Stomach (tissue), 9 donors: Measurements from ENCODE around the gene CYP24A1. TPM values are rescaled to one million over a fixed set of nuclear protein-coding genes. Genes with fewer than 3 reads are reported as not detected.

Experiments
- DNase-seq, 2 donors: peaks; one replicate each; pipeline versions ENCODE4 v3.0.0 to v3.0.0-alpha.2; 2013 to 2019
- H3K27ac ChIP-seq, 5 donors: fragments of 200-600 bp in 4 of 5; sonication (generic) in 4 of 5; one replicate each; pipeline ENCODE4 v1.5.1; 2013 to 2019; ENCODE audit warnings: mild to moderate bottlenecking in 1 of 5, moderate library complexity in 1 of 5
- H3K27me3 ChIP-seq, 3 donors: fragments of 200-600 bp; sonication (generic); one replicate each; pipeline ENCODE4 v1.5.1; 2017 to 2019; ENCODE audit warnings: mixed run types in 1 of 3
- H3K36me3 ChIP-seq, 4 donors: fragments of 200-600 bp; sonication (generic); 1 replicate in 3 of 4; 2 replicates in 1 of 4; pipeline ENCODE4 v1.5.1; 2016 to 2019
- H3K4me1 ChIP-seq, 4 donors: fragments of 200-600 bp; sonication (generic); one replicate each; pipeline ENCODE4 v1.5.1; 2016 to 2019
- H3K4me3 ChIP-seq, 4 donors: fragments of 200-600 bp; sonication (generic) in 3 of 4; one replicate each; pipeline ENCODE4 v1.5.1; 2016 to 2019; ENCODE audit warnings: mild to moderate bottlenecking in 1 of 4
- H3K9me3 ChIP-seq, 4 donors: fragments of 200-600 bp; sonication (generic); one replicate each; pipeline ENCODE4 v1.5.1; 2016 to 2019
- CTCF ChIP-seq, 7 experiments: fragments of 450-650 bp in 4 of 7; fragments of 200-600 bp in 3 of 7; sonication (generic) in 3 of 7; IDR thresholded peaks; one replicate each; pipeline ENCODE4 v1.5.1; 2016 to 2019; ENCODE audit warnings: antibody characterized with exemption in 7 of 7, control low read depth in 2 of 7, mild to moderate bottlenecking in 1 of 7
- EP300 ChIP-seq: sonication (generic); formaldehyde crosslinking; IDR thresholded peaks from one replicate; pipeline ENCODE4 v1.6.1; 2017; ENCODE audit warnings: antibody characterized with exemption
- POLR2A ChIP-seq, 4 donors: fragments of 450-650 bp; IDR thresholded peaks; one replicate each; pipeline ENCODE4 v1.6.1; 2016; ENCODE audit warnings: antibody characterized with exemption in 4 of 4, control low read depth in 2 of 4, mild to moderate bottlenecking in 1 of 4, moderate library complexity in 1 of 4
- POLR2AphosphoS5 ChIP-seq, 3 donors: sonication (generic); formaldehyde crosslinking; IDR thresholded peaks; one replicate each; pipeline ENCODE4 v1.6.1; 2016; ENCODE audit warnings: antibody characterized with exemption in 3 of 3
- WGBS, 5 donors: extraction: QIAGEN DNeasy Blood & Tissue Kit in 3 of 5; methylation state at CpG; one replicate each; pipeline versions ENCODE4 v1.1.5 to v1.1.7; 2013 to 2018; 5-methylcytosine and 5-hydroxymethylcytosine counted together
- intact Hi-C: fragments of 100-400 bp; cut with DNase I; formaldehyde crosslinking; loops from one replicate; pipeline ENCODE4 v1.15.1; 2023; ENCODE audit warnings: low total_unique reads
- polyA plus RNA-seq, 3 donors: library from polyadenylated mRNA; stranded (reverse); fragments of 200-250 nt; gene quantifications; one replicate each; pipeline ENCODE4 v1.2.3, GENCODE V29; 2013
- total RNA-seq, 5 donors: library from RNA; depleted of rRNA; stranded (reverse); fragments of >200 nt; gene quantifications; one replicate each; pipeline versions ENCODE4 v1.1.0 to v1.2.3, GENCODE V29; 2014 to 2016
- donor health status: healthy with polysubstance abuse.
- donor health status: Bipolar disorder and iron deficiency.
- donor health status: healthy.

The CYP24A1 gene
- total and polyA plus RNA-seq, 8 donors: 1.2 TPM; not detected in 7

GRCh38 chr20:54103762-54104600 is 69.8 kb downstream of the CYP24A1 start:
- no peaks in the 10 kb centered on the region for H3K36me3 ChIP-seq
- intact Hi-C loops: no loop called here
- no peak for TF ChIP-seq POLR2AphosphoS5 (IDR thresholded peaks at IDR 0.05)
- no peak for TF ChIP-seq CTCF (IDR thresholded peaks at IDR 0.05)
- TF ChIP-seq POLR2A (IDR thresholded peaks at IDR 0.05): no peak
- TF ChIP-seq EP300: no peak
- no peak for DNase-seq
- WGBS, 5 donors: 70 to 88% (median 73%) methylated on average over 6 of the region's 6 CpGs
- peaks cover 0 to 9% (median 2%) of the 10 kb centered on the region in 4 donors for H3K4me1 ChIP-seq
- no peaks in the 10 kb centered on the region for H3K9me3 ChIP-seq
- H3K4me3 ChIP-seq: no peak overlapping the region
- no peaks in the 10 kb centered on the region for H3K27me3 ChIP-seq
- H3K27ac ChIP-seq: no peak overlapping the region

Other genes with a start within 250 kb of the CYP24A1 start
- gene BCAS1, start 103.4 kb downstream of the CYP24A1 start, total RNA-seq: 100 to 1,000 TPM in 2 of 5 donors, 10 to 100 TPM in 3; 29.0 to 110 (median 98.6) TPM
- gene BCAS1, start 103.4 kb downstream of the CYP24A1 start, polyA plus RNA-seq: 100 to 1,000 TPM in 1 of 3 donors, 10 to 100 TPM in 1, 1 to 10 TPM in 1; 6.3 to 145 (median 36.4) TPM
- gene PFDN4, start 34.1 kb upstream of the CYP24A1 start, total RNA-seq: 10 to 100 TPM; 49.8 to 69.4 (median 61.6) TPM
- 10 to 100 TPM; 61.8 to 70.6 (median 64.3) TPM for gene PFDN4, start 34.1 kb upstream of the CYP24A1 start, polyA plus RNA-seq